ENCODE measurements around the gene CASD1. TPM values are rescaled to one million over a fixed set of nuclear protein-coding genes. Genes with fewer than 3 reads are reported as not detected.

The CASD1 gene
- total RNA-seq, 1 donor from 2014 or later, result 25.7 TPM

DNA sequence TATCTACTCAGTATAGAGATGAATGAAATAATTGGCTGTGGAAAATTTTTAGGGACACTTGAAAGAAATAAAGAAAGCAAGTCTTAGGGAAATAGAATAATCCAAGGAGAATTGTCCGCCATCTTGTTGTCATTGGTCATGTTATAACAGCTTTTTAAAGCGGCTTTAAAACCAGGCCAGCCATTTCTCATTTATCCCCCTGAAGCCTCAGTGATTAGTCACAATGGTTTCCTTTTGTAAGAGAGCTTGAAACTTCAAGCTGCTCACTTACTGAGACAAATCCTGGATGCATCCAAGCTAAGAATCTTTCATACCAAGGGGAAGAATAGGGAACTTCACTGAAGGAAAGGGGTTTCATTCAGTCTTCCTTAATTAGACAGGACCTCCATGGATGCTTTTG is 78.5 kb downstream of the CASD1 start:
- CTCF ChIA-PET, result no interaction called here
- H3K27me3 Mint-ChIP-seq, result no peaks in the 10 kb centered on the region
- ATAC-seq (ENCODE audit: low read depth), result no peak
- DNase-seq, result no peak
- H3K4me1 Mint-ChIP-seq, result peaks cover 17% of the 10 kb centered on the region
- H3K4me3 Mint-ChIP-seq, result no peak overlapping the region
- H3K9me3 Mint-ChIP-seq, result no peaks in the 10 kb centered on the region
- TF ChIP-seq, protein P1, sequence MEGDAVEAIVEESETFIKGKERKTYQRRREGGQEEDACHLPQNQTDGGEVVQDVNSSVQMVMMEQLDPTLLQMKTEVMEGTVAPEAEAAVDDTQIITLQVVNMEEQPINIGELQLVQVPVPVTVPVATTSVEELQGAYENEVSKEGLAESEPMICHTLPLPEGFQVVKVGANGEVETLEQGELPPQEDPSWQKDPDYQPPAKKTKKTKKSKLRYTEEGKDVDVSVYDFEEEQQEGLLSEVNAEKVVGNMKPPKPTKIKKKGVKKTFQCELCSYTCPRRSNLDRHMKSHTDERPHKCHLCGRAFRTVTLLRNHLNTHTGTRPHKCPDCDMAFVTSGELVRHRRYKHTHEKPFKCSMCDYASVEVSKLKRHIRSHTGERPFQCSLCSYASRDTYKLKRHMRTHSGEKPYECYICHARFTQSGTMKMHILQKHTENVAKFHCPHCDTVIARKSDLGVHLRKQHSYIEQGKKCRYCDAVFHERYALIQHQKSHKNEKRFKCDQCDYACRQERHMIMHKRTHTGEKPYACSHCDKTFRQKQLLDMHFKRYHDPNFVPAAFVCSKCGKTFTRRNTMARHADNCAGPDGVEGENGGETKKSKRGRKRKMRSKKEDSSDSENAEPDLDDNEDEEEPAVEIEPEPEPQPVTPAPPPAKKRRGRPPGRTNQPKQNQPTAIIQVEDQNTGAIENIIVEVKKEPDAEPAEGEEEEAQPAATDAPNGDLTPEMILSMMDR (IDR thresholded peaks at IDR 0.05), result no peak
- no peaks in the 10 kb centered on the region for H3K36me3 Mint-ChIP-seq (ENCODE audit: low read depth)
- intact Hi-C loops (cut with micrococcal nuclease), result no loop called here
- POLR2A ChIA-PET, result no interaction called here
- H3K27ac Mint-ChIP-seq, result no peak overlapping the region

DNA sequence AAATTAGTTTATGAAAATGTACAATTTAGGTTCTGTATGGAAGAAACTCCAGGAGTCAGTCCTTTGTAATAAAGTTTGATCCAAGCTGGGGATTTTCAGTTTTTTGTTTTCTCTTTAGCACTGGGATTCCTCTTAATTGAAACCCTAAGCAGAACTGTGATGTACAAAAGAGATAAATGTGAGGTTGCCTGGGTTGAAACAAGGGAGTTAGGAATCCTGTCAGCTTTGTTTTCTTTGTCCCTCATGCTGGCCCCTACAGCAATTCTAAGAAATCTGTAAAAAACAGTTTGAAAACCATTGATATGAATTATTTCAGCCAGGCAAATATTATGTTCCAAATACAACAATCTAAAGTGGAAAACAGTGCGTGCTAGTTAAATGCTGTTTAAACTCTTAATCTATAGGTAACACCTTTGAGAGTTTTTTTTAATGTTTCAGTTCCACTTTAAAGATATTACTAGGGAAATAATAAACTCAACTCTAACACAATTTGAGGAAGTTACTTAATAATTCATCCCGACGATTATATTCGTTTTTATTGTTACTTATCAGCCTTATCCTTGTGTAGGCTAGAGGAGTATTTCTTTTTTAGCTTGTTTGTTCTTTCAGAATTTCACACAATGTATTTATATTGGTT is 81.0 kb downstream of the CASD1 start:
- CTCF ChIA-PET, result no interaction called here
- H3K27ac Mint-ChIP-seq, result peak overlapping the region; percentile 0
- H3K4me1 Mint-ChIP-seq, result peaks cover 17% of the 10 kb centered on the region
- POLR2A ChIA-PET, result no interaction called here
- no peaks in the 10 kb centered on the region for H3K36me3 Mint-ChIP-seq (ENCODE audit: low read depth)
- intact Hi-C loops (cut with micrococcal nuclease), result loop anchor here (5.0 kb wide), 3 partner anchors 33 to 67 kb away; partner anchors contain the start of gene SGCE
- peak; percentile 45 for ATAC-seq (ENCODE audit: low read depth)
- TF ChIP-seq, protein P1 (IDR thresholded peaks at IDR 0.05), result no peak
- no peaks in the 10 kb centered on the region for H3K27me3 Mint-ChIP-seq
- DNase-seq, result no peak
- peak overlapping the region; percentile 42 for H3K4me3 Mint-ChIP-seq
- H3K9me3 Mint-ChIP-seq, result no peaks in the 10 kb centered on the region

DNA sequence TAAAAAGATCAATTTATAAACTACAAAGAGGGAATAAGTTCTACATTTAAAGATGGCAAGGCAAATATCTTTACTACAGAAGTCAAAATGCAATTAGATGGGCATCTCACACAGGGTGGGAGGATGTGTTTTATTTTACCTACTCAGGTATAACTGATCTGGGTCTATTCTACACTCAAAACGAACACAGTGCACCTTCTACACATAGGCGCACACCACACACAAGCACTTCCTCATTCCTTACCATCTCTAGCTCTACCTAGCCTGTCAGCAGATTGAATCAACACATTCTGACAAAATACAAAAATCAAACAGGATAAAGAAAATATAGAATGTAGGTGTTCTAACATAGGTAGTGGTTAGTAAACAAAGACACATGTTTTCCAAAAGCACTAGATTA is 81.6 kb downstream of the CASD1 start:
- peak overlapping the region; percentile 0 for H3K27ac Mint-ChIP-seq
- H3K4me3 Mint-ChIP-seq, result peak overlapping the region; percentile 42
- ATAC-seq (ENCODE audit: low read depth) (peak; percentile 90), DNase-seq (no peak)
- intact Hi-C loops (cut with micrococcal nuclease), result loop anchor here (5.0 kb wide), 3 partner anchors 34 to 66 kb away; partner anchors contain the start of gene SGCE
- H3K36me3 Mint-ChIP-seq (ENCODE audit: low read depth), result no peaks in the 10 kb centered on the region
- ChIA-PET CTCF (no interaction called here), POLR2A (no interaction called here)
- H3K27me3 Mint-ChIP-seq, result no peaks in the 10 kb centered on the region
- peaks cover 17% of the 10 kb centered on the region for H3K4me1 Mint-ChIP-seq
- H3K9me3 Mint-ChIP-seq, result no peaks in the 10 kb centered on the region
- TF ChIP-seq, protein P1 (IDR thresholded peaks at IDR 0.05), result no peak

DNA sequence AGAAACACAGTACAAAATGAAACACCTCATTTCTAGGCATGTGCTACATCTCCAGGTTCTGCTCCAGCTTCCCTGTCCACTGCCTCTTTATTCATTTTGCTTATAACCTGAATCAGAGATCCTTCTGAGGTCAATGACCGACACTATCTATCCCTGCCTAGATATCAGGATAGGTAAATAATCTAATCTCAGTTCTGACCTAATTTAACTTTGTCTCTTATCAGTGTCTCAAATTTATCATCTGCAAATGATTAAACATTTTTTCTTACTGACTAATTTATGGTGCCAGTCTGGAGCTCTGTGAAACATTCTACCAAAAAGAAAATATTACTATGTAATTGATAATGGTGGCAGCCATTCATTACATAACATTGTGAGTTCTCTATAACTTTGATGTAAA is 85.3 kb downstream of the CASD1 start:
- TF ChIP-seq, protein P1 (IDR thresholded peaks at IDR 0.05), result no peak
- Mint-ChIP-seq H3K9me3 (no peaks in the 10 kb centered on the region), H3K36me3 (ENCODE audit: low read depth) (no peaks in the 10 kb centered on the region), H3K27ac (no peak overlapping the region), H3K27me3 (no peaks in the 10 kb centered on the region), H3K4me3 (no peak overlapping the region), H3K4me1 (peaks cover 17% of the 10 kb centered on the region)
- POLR2A ChIA-PET, result no interaction called here
- CTCF ChIA-PET, result no interaction called here
- intact Hi-C loops (cut with micrococcal nuclease), result loop anchor here (5.0 kb wide), 3 partner anchors 37 to 62 kb away; partner anchors contain the start of gene SGCE
- no peak for ATAC-seq (ENCODE audit: low read depth)
- DNase-seq, result no peak

DNA sequence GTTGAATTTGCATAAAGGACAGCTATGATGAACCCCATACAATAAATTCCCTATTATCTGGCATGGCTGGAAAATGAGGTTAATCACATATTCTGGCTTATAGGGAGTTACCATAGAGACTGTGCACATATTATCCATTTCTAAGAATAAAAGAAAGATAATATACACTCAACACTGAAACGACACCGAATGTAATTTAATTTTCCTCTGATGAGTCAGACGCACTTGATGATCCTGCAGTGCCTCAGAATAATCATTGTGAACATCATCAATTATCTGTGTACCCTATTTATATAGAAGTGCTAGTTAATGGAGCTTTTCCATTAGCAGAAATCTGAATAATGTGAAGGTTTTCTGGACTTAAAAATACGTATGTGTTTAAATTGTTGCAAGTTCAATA is 86.1 kb downstream of the CASD1 start:
- H3K9me3 Mint-ChIP-seq, result no peaks in the 10 kb centered on the region
- H3K36me3 Mint-ChIP-seq (ENCODE audit: low read depth), result no peaks in the 10 kb centered on the region
- H3K4me1 Mint-ChIP-seq, result peaks cover 14% of the 10 kb centered on the region
- ChIA-PET POLR2A (no interaction called here), CTCF (no interaction called here)
- TF ChIP-seq, protein P1 (IDR thresholded peaks at IDR 0.05), result no peak
- no peak for ATAC-seq (ENCODE audit: low read depth)
- no peak overlapping the region for H3K27ac Mint-ChIP-seq
- intact Hi-C loops (cut with micrococcal nuclease), result no loop called here
- no peak overlapping the region for H3K4me3 Mint-ChIP-seq
- DNase-seq, result no peak
- H3K27me3 Mint-ChIP-seq, result no peaks in the 10 kb centered on the region
